ENCODE measurements around the gene ADSL.

DNA sequence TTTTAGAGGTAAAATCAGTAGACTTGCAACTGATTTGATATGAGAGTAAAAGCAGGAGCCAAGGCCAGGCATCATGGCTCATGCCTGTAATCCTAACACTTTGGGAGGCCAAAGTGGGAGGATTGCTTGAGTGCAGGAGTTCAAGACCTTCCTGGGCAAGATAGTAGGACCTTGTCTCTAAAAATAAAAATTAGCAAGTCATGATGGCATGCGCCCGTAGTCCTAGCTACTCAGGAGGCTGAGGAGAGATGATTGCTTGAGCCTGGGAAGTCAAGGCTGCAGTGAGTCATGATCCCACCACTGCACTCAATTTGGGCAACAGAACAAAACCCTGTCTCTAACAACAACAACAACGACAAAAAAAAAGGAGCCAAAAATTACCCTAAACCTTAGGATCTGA, 37.6 kb downstream of the ADSL start:
- TF ChIP-seq, protein P1, sequence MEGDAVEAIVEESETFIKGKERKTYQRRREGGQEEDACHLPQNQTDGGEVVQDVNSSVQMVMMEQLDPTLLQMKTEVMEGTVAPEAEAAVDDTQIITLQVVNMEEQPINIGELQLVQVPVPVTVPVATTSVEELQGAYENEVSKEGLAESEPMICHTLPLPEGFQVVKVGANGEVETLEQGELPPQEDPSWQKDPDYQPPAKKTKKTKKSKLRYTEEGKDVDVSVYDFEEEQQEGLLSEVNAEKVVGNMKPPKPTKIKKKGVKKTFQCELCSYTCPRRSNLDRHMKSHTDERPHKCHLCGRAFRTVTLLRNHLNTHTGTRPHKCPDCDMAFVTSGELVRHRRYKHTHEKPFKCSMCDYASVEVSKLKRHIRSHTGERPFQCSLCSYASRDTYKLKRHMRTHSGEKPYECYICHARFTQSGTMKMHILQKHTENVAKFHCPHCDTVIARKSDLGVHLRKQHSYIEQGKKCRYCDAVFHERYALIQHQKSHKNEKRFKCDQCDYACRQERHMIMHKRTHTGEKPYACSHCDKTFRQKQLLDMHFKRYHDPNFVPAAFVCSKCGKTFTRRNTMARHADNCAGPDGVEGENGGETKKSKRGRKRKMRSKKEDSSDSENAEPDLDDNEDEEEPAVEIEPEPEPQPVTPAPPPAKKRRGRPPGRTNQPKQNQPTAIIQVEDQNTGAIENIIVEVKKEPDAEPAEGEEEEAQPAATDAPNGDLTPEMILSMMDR (IDR thresholded peaks at IDR 0.05), result no peak
- TF ChIP-seq EZH2phosphoT487 (IDR thresholded peaks at IDR 0.05) (no peak), EZH2 (IDR thresholded peaks at IDR 0.05) (no peak)
